Activated CD4-positive, alpha-beta T cell treated with anti-CD3 and anti-CD28 coated beads for 36 hours (primary cell): ENCODE results near the gene RPS6KA1. TPM values are rescaled to one million over a fixed set of nuclear protein-coding genes. Genes with fewer than 3 reads are reported as not detected.

Experiments
- ATAC-seq: fragments of 200-7000 bp; cut with Tn5 transposase; one replicate; pipeline ENCODE4 v1.10.0; 2021; ENCODE audit warnings: mild to moderate bottlenecking, moderate library complexity
- CTCF ChIA-PET: fragments of 350-600 bp; sonication (Branson Sonifier 250); formaldehyde crosslinking; loops from one replicate; lab custom pipeline; 2021; ENCODE audit warnings: antibody characterized with exemption; lab: Charles Lee
- POLR2A ChIA-PET: fragments of 350-600 bp; sonication (Branson Sonifier 250); formaldehyde crosslinking; loops from one replicate; lab custom pipeline; 2021; ENCODE audit warnings: antibody characterized with exemption, inconsistent platforms; lab: Charles Lee
- DNase-seq: peaks from one replicate; pipeline ENCODE4 v3.0.0-alpha.2; 2020
- H3K27ac Mint-ChIP-seq: one replicate; pipeline ENCODE4 v1.8.0; 2021; ENCODE audit warnings: mixed read lengths
- H3K27me3 Mint-ChIP-seq: one replicate; pipeline ENCODE4 v1.8.0; 2021; ENCODE audit warnings: mixed read lengths
- H3K36me3 Mint-ChIP-seq: one replicate; pipeline ENCODE4 v1.8.0; 2021; ENCODE audit warnings: low read depth, mixed read lengths
- H3K4me1 Mint-ChIP-seq: one replicate; pipeline ENCODE4 v1.8.0; 2021; ENCODE audit warnings: mixed read lengths
- H3K4me3 Mint-ChIP-seq: one replicate; pipeline ENCODE4 v1.8.0; 2021; ENCODE audit warnings: mild to moderate bottlenecking, moderate library complexity, mixed read lengths
- H3K9me3 Mint-ChIP-seq: one replicate; pipeline ENCODE4 v1.8.0; 2021; ENCODE audit warnings: low read depth, mixed read lengths
- intact Hi-C, 2 experiments: fragments of 100-400 bp; cut with DNase I in 1 of 2; cut with micrococcal nuclease in 1 of 2; formaldehyde crosslinking; loops; one replicate each; pipeline versions ENCODE4 v1.14.2 to v1.15.1; 2022 to 2024; cut with DNase I, micrococcal nuclease
- total RNA-seq, 2 experiments: library from RNA; stranded (reverse); gene quantifications; one replicate each; pipeline ENCODE4 v1.2.3, GENCODE V29; 2021

Gene RPS6KA1
- total RNA-seq, 2 experiments from 2014 or later, result 116 to 160 TPM

GRCh38 chr1:26541816-26542711 is 12.5 kb downstream of the RPS6KA1 start:
- DNase-seq, result peak; percentile 93
- intact Hi-C loops, result loop anchor here (1.0 to 5.0 kb wide), 5 partner anchors 12 to 265 kb away; no protein-coding TSS in a partner anchor
- peaks cover 15% of the 10 kb centered on the region for H3K36me3 Mint-ChIP-seq
- peak overlapping the region; percentile 94 for H3K27ac Mint-ChIP-seq
- ChIA-PET POLR2A (interaction anchor here (0.7 to 1.5 kb wide), 4 partner anchors 40 to 69 kb away, joined by 3 to 7 read pairs (median 4); no protein-coding TSS in a partner anchor), CTCF (interaction anchor here (0.5 to 5.9 kb wide), 10 partner anchors 8 to 1787 kb away, joined by 3 to 101 read pairs (median 3); partner anchors contain the start of genes MED18 and RPS6KA1)
- peak; percentile 65 for ATAC-seq
- H3K27me3 Mint-ChIP-seq, result no peaks in the 10 kb centered on the region
- no peaks in the 10 kb centered on the region for H3K9me3 Mint-ChIP-seq
- peak overlapping the region; percentile 67 for H3K4me3 Mint-ChIP-seq
- peaks cover 83% of the 10 kb centered on the region for H3K4me1 Mint-ChIP-seq

- H3K36me3 Mint-ChIP-seq, result peaks cover 23% of the 10 kb centered on the region
- DNase-seq, result no peak
- intact Hi-C loops, result loop anchor here (1.0 to 5.0 kb wide), 5 partner anchors 13 to 266 kb away; no protein-coding TSS in a partner anchor
- peak overlapping the region; percentile 94 for H3K27ac Mint-ChIP-seq
- peak overlapping the region; percentile 67 for H3K4me3 Mint-ChIP-seq
- ATAC-seq, result no peak
- POLR2A ChIA-PET, result interaction anchor here (0.7 to 1.5 kb wide), 2 partner anchors 42 to 70 kb away, joined by 5 to 7 read pairs; no protein-coding TSS in a partner anchor
- no peaks in the 10 kb centered on the region for H3K27me3 Mint-ChIP-seq
- CTCF ChIA-PET, result interaction anchor here (0.5 to 2.4 kb wide), 3 partner anchors 246 to 1786 kb away, joined by 3 to 8 read pairs (median 3); partner anchors contain the start of gene MED18
- H3K4me1 Mint-ChIP-seq, result peaks cover 85% of the 10 kb centered on the region
- no peaks in the 10 kb centered on the region for H3K9me3 Mint-ChIP-seq
Observed at GRCh38 chr1:26542771-26543451, 13.3 kb downstream of the RPS6KA1 start.

- Mint-ChIP-seq H3K4me1 (peaks cover 84% of the 10 kb centered on the region), H3K27ac (peak overlapping the region; percentile 94), H3K9me3 (no peaks in the 10 kb centered on the region), H3K4me3 (peak overlapping the region; percentile 67), H3K36me3 (peaks cover 28% of the 10 kb centered on the region), H3K27me3 (no peaks in the 10 kb centered on the region)
- DNase-seq (no peak), ATAC-seq (no peak)
- ChIA-PET CTCF (interaction anchor here (0.6 kb wide), 1 partner anchor 354 kb away, joined by 3 read pairs; no protein-coding TSS in a partner anchor), POLR2A (no interaction called here)
- intact Hi-C loops, result loop anchor here in 1 of 2 experiments (5.0 kb wide), 1 partner anchor 266 kb away; no protein-coding TSS in a partner anchor
Observed at GRCh38 chr1:26543462-26543861, 13.9 kb downstream of the RPS6KA1 start.

GRCh38 chr1:26544126-26544525 is 14.6 kb downstream of the RPS6KA1 start:
- peaks cover 33% of the 10 kb centered on the region for H3K36me3 Mint-ChIP-seq
- POLR2A ChIA-PET, result no interaction called here
- peak overlapping the region; percentile 94 for H3K27ac Mint-ChIP-seq
- no peaks in the 10 kb centered on the region for H3K9me3 Mint-ChIP-seq
- ATAC-seq, result no peak
- DNase-seq, result no peak
- H3K4me3 Mint-ChIP-seq, result peak overlapping the region; percentile 80
- CTCF ChIA-PET, result interaction anchor here (0.6 kb wide), 1 partner anchor 355 kb away, joined by 3 read pairs; no protein-coding TSS in a partner anchor
- H3K4me1 Mint-ChIP-seq, result peaks cover 81% of the 10 kb centered on the region
- no peaks in the 10 kb centered on the region for H3K27me3 Mint-ChIP-seq
- intact Hi-C loops, result loop anchor here in 1 of 2 experiments (2.0 to 5.0 kb wide), 2 partner anchors 71 to 267 kb away; partner anchors contain the start of gene HMGN2

- peak overlapping the region; percentile 80 for H3K4me3 Mint-ChIP-seq
- no peaks in the 10 kb centered on the region for H3K27me3 Mint-ChIP-seq
- POLR2A ChIA-PET, result no interaction called here
- no peak for ATAC-seq
- CTCF ChIA-PET, result interaction anchor here (1.5 kb wide), 1 partner anchor 18 kb away, joined by 4 read pairs; no protein-coding TSS in a partner anchor
- H3K27ac Mint-ChIP-seq, result peak overlapping the region; percentile 96
- H3K4me1 Mint-ChIP-seq, result peaks cover 66% of the 10 kb centered on the region
- no peak for DNase-seq
- intact Hi-C loops, result loop anchor here in 1 of 2 experiments (1.0 to 2.0 kb wide), 4 partner anchors 17 to 114 kb away; partner anchors contain the start of genes DHDDS, HMGN2 and RPS6KA1
- H3K9me3 Mint-ChIP-seq, result no peaks in the 10 kb centered on the region
- peaks cover 33% of the 10 kb centered on the region for H3K36me3 Mint-ChIP-seq
Observed at GRCh38 chr1:26545969-26546323, 16.4 kb downstream of the RPS6KA1 start.

GRCh38 chr1:26546375-26546774 is 16.8 kb downstream of the RPS6KA1 start:
- peak overlapping the region; percentile 96 for H3K27ac Mint-ChIP-seq
- H3K4me3 Mint-ChIP-seq, result peak overlapping the region; percentile 80
- H3K36me3 Mint-ChIP-seq, result peaks cover 37% of the 10 kb centered on the region
- POLR2A ChIA-PET, result no interaction called here
- DNase-seq, result peak; percentile 31
- no peaks in the 10 kb centered on the region for H3K27me3 Mint-ChIP-seq
- CTCF ChIA-PET, result interaction anchor here (1.0 to 1.5 kb wide), 2 partner anchors 19 kb away, joined by 3 to 4 read pairs; no protein-coding TSS in a partner anchor
- intact Hi-C loops, result no loop called here
- ATAC-seq, result no peak
- H3K9me3 Mint-ChIP-seq, result no peaks in the 10 kb centered on the region
- H3K4me1 Mint-ChIP-seq, result peaks cover 63% of the 10 kb centered on the region

GRCh38 chr1:26546819-26547218 is 17.3 kb downstream of the RPS6KA1 start:
- no peaks in the 10 kb centered on the region for H3K9me3 Mint-ChIP-seq
- ATAC-seq (no peak), DNase-seq (no peak)
- POLR2A ChIA-PET, result no interaction called here
- peak overlapping the region; percentile 80 for H3K4me3 Mint-ChIP-seq
- intact Hi-C loops, result no loop called here
- H3K36me3 Mint-ChIP-seq, result peaks cover 38% of the 10 kb centered on the region
- peak overlapping the region; percentile 96 for H3K27ac Mint-ChIP-seq
- CTCF ChIA-PET, result interaction anchor here (0.6 to 2.4 kb wide), 5 partner anchors 9 to 342 kb away, joined by 3 to 8 read pairs (median 3); no protein-coding TSS in a partner anchor
- no peaks in the 10 kb centered on the region for H3K27me3 Mint-ChIP-seq
- H3K4me1 Mint-ChIP-seq, result peaks cover 59% of the 10 kb centered on the region

- intact Hi-C loops, result no loop called here
- peaks cover 53% of the 10 kb centered on the region for H3K36me3 Mint-ChIP-seq
- peak overlapping the region; percentile 33 for H3K27ac Mint-ChIP-seq
- no peaks in the 10 kb centered on the region for H3K27me3 Mint-ChIP-seq
- ATAC-seq, result no peak
- no peak overlapping the region for H3K4me3 Mint-ChIP-seq
- H3K9me3 Mint-ChIP-seq, result no peaks in the 10 kb centered on the region
- ChIA-PET POLR2A (no interaction called here), CTCF (interaction anchor here (0.6 to 2.4 kb wide), 2 partner anchors 11 to 391 kb away, joined by 3 to 8 read pairs; no protein-coding TSS in a partner anchor)
- no peak for DNase-seq
- peaks cover 39% of the 10 kb centered on the region for H3K4me1 Mint-ChIP-seq
Observed at GRCh38 chr1:26548841-26549240, 19.3 kb downstream of the RPS6KA1 start.

- Mint-ChIP-seq H3K4me3 (no peak overlapping the region), H3K9me3 (no peaks in the 10 kb centered on the region), H3K27me3 (no peaks in the 10 kb centered on the region), H3K27ac (no peak overlapping the region), H3K4me1 (peaks cover 22% of the 10 kb centered on the region), H3K36me3 (peaks cover 58% of the 10 kb centered on the region)
- ATAC-seq (no peak), DNase-seq (no peak)
- intact Hi-C loops, result no loop called here
- ChIA-PET POLR2A (no interaction called here), CTCF (interaction anchor here (1.0 to 1.6 kb wide), 2 partner anchors 13 to 23 kb away, joined by 6 read pairs; no protein-coding TSS in a partner anchor)
Observed at GRCh38 chr1:26550946-26551345, 21.4 kb downstream of the RPS6KA1 start.

- DNase-seq, result no peak
- Mint-ChIP-seq H3K4me1 (peaks cover 12% of the 10 kb centered on the region), H3K27ac (peak overlapping the region; percentile 6), H3K36me3 (peaks cover 54% of the 10 kb centered on the region), H3K27me3 (no peaks in the 10 kb centered on the region), H3K4me3 (no peak overlapping the region), H3K9me3 (no peaks in the 10 kb centered on the region)
- POLR2A ChIA-PET, result no interaction called here
- no peak for ATAC-seq
- intact Hi-C loops, result no loop called here
- CTCF ChIA-PET, result interaction anchor here (1.0 kb wide), 1 partner anchor 14 kb away, joined by 3 read pairs; no protein-coding TSS in a partner anchor
Observed at GRCh38 chr1:26552720-26553119, 23.2 kb downstream of the RPS6KA1 start.
